Hepatocyte (in vitro differentiated cells): ENCODE data around the gene WASHC4.

Experiments used
- EZH2 ChIP-seq: fragments of 200-600 bp; sonication (generic); IDR thresholded peaks from 2 replicates; pipeline ENCODE4 v1.6.1; 2016; ENCODE audit warnings: antibody characterized with exemption, mild to moderate bottlenecking, borderline replicate concordance
- EZH2phosphoT487 ChIP-seq: fragments of 200-600 bp; sonication (generic); IDR thresholded peaks from one replicate; pipeline ENCODE4 v1.6.1; 2018; ENCODE audit warnings: antibody characterized with exemption, mild to moderate bottlenecking, low read depth, moderate library complexity; ENCODE audit not compliant: unreplicated experiment, severe bottlenecking
- TF ChIP-seq, protein P1 (sequence below): fragments of 200-600 bp; sonication (generic); IDR thresholded peaks from 2 replicates; pipeline ENCODE4 v1.5.1; 2016; ENCODE audit warnings: antibody characterized with exemption, mild to moderate bottlenecking; ENCODE audit not compliant: poor library complexity

DNA sequence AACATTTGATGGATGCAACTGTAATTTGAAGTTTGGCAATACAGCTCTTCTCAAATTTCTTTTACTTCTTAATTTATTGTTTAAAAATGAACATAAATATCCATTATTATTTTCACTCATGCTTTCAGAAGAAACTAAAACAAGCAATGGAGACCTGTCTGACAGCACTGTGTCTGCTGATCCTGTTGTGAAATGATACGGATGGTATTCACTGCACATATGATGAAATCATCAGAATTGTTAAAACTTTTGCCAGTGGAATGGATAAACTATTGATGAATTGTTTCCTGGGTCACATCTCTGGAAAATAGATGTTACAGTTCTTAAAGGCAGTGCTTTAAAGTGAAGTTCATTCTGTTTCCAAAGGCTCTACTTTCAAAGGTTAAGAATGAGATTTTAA, 59.2 kb downstream of the WASHC4 start:
- TF ChIP-seq, protein P1, sequence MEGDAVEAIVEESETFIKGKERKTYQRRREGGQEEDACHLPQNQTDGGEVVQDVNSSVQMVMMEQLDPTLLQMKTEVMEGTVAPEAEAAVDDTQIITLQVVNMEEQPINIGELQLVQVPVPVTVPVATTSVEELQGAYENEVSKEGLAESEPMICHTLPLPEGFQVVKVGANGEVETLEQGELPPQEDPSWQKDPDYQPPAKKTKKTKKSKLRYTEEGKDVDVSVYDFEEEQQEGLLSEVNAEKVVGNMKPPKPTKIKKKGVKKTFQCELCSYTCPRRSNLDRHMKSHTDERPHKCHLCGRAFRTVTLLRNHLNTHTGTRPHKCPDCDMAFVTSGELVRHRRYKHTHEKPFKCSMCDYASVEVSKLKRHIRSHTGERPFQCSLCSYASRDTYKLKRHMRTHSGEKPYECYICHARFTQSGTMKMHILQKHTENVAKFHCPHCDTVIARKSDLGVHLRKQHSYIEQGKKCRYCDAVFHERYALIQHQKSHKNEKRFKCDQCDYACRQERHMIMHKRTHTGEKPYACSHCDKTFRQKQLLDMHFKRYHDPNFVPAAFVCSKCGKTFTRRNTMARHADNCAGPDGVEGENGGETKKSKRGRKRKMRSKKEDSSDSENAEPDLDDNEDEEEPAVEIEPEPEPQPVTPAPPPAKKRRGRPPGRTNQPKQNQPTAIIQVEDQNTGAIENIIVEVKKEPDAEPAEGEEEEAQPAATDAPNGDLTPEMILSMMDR, result no peak
- no peak for TF ChIP-seq EZH2phosphoT487
- no peak for TF ChIP-seq EZH2
